Stimulated activated CD4-positive, alpha-beta T cell treated with anti-CD3 and anti-CD28 coated beads, Interleukin-1b, Interleukin-23, amount 100 ng/mL, for 24 hours (primary cell): ENCODE data around the gene ORC2.

Source experiments
- DNase-seq, 4 experiments: peaks; one replicate each; pipeline ENCODE4 v3.0.0-alpha.2; 2020; ENCODE audit warnings: low read depth in 4 of 4, low spot score in 1 of 4

Gene ORC2

GRCh38 chr2:200862532-200863000 is 100.9 kb downstream of the ORC2 start:
- peak in 3 of 4 experiments; percentile 43 to 47 (median 46) for DNase-seq

- no peak for DNase-seq
Observed at GRCh38 chr2:200861617-200862155, 101.8 kb downstream of the ORC2 start.

- peak in 1 of 4 experiments; percentile 18 for DNase-seq
Observed at GRCh38 chr2:200860092-200860795, 103.2 kb downstream of the ORC2 start.
